K562 (cell line): ENCODE data around the gene ZDHHC14. TPM values are rescaled to one million over a fixed set of nuclear protein-coding genes. Genes with fewer than 3 reads are reported as not detected.
A peak's percentile ranks its signal among the peaks of the same experiment; 100 is the strongest.

Experiments used
- ATAC-seq: fragments of 200-7000 bp; cut with Tn5 transposase; 3 replicates; pipeline ENCODE4 v1.9.1; 2020; ENCODE audit warnings: moderate library complexity
- BruUV-seq: library from RNA; stranded (reverse); fragments of 400-500 nt; replicated peaks from 2 replicates; lab custom pipeline; 2021; lab: Mats Ljungman, UMichigan
- CTCF ChIA-PET: fragments of 300-600 bp; formaldehyde crosslinking; extraction: SDS; loops from one replicate; lab custom pipeline; 2021; ENCODE audit warnings: low intra/inter-chr PET ratio; lab: Yijun Ruan, JAX
- POLR2A ChIA-PET: fragments of 300-600, 350-650 bp; sonication (Branson Sonifier 250); formaldehyde crosslinking; extraction: SDS; loops from one replicate; lab custom pipeline; 2021; ENCODE audit warnings: antibody characterized with exemption, inconsistent platforms; lab: Yijun Ruan, JAX
- DNase-seq, 4 experiments: peaks; one replicate each; pipeline versions ENCODE4 v3.0.0 to v3.0.0-alpha.2; 2011 to 2018; ENCODE audit warnings: low spot score in 3 of 4, mixed read lengths in 3 of 4; ENCODE audit errors: extremely low read depth in 1 of 4
- FAIRE-seq: peaks from 2 replicates; lab custom pipeline; 2011; peaks lifted over from hg19 to GRCh38; lab: Jason Lieb, UNC
- H2AFZ ChIP-seq: 2 replicates; pipeline ENCODE4 v1.6.0; 2011; ENCODE audit warnings: low read depth, low read length, control low read depth, inconsistent platforms
- H3K27ac ChIP-seq: fragments of 200-600 bp; 3 replicates; pipeline ENCODE4 v1.8.0; 2011; ENCODE audit warnings: low read depth, mild to moderate bottlenecking, control low read depth, inconsistent platforms, low read length, moderate library complexity, mixed read lengths; ENCODE audit errors: extremely low read depth
- H3K27me3 ChIP-seq, 2 experiments: fragments of 300-600 bp in 1 of 2; 2 replicates in 1 of 2; 3 replicates in 1 of 2; pipeline versions ENCODE4 v1.6.0 to v1.8.0; 2011; ENCODE audit warnings: inconsistent platforms in 2 of 2, low read length in 2 of 2, mild to moderate bottlenecking in 1 of 2, mixed read lengths in 1 of 2, moderate library complexity in 1 of 2; ENCODE audit not compliant: control insufficient read depth in 2 of 2, insufficient read depth in 2 of 2
- H3K36me3 ChIP-seq: fragments of 300-600 bp; 3 replicates; pipeline ENCODE4 v1.8.0; 2011; ENCODE audit warnings: mild to moderate bottlenecking, low read length, inconsistent platforms; ENCODE audit not compliant: control insufficient read depth, insufficient read depth
- H3K4me1 ChIP-seq, 2 experiments: fragments of 200-600 bp in 1 of 2; replicated peaks in 1 of 2; 2 replicates in 1 of 2; 3 replicates in 1 of 2; pipeline versions ENCODE4 v1.5.1 to v1.8.0; 2011; ENCODE audit warnings: inconsistent platforms in 2 of 2, low read length in 2 of 2, mild to moderate bottlenecking in 1 of 2, mixed read lengths in 1 of 2, moderate library complexity in 1 of 2; ENCODE audit not compliant: control insufficient read depth in 2 of 2, insufficient read depth in 2 of 2
- H3K4me2 ChIP-seq: 2 replicates; pipeline ENCODE4 v1.6.1; 2011; ENCODE audit warnings: low read length, control low read depth, inconsistent platforms, mixed read lengths; ENCODE audit not compliant: insufficient read depth
- H3K4me3 ChIP-seq: fragments of 200-600 bp; sonication (generic), shearing (Covaris generic); 2 replicates; pipeline ENCODE4 v1.5.1; 2016; ENCODE audit warnings: control low read depth, inconsistent platforms
- H3K79me2 ChIP-seq: fragments of 200-600 bp; 3 replicates; pipeline ENCODE4 v1.8.0; 2011; ENCODE audit warnings: low read length, inconsistent platforms; ENCODE audit not compliant: control insufficient read depth, insufficient read depth
- H3K9ac ChIP-seq, 2 experiments: 2 replicates each; pipeline versions ENCODE4 v1.6.0 to v1.6.1; 2011; ENCODE audit warnings: low read depth in 2 of 2, low read length in 2 of 2, control low read depth in 1 of 2, inconsistent platforms in 1 of 2, mild to moderate bottlenecking in 1 of 2, mixed read lengths in 1 of 2; ENCODE audit not compliant: insufficient read depth in 1 of 2
- H3K9me1 ChIP-seq: one replicate; pipeline ENCODE4 v1.6.0; 2011; ENCODE audit warnings: inconsistent platforms, mild to moderate bottlenecking, low read length, moderate library complexity; ENCODE audit not compliant: control insufficient read depth, insufficient read depth
- H3K9me3 ChIP-seq: replicated peaks from 2 replicates; pipeline ENCODE4 v1.5.1; 2011; ENCODE audit warnings: low read depth, low read length, inconsistent platforms; ENCODE audit not compliant: control insufficient read depth, insufficient read depth
- H4K20me1 ChIP-seq: replicated peaks from 2 replicates; pipeline ENCODE4 v1.6.1; 2011; ENCODE audit warnings: low read length, inconsistent platforms, mixed read lengths; ENCODE audit not compliant: control insufficient read depth, insufficient read depth
- ARID1B ChIP-seq: fragments of 450-650 bp; IDR thresholded peaks from 2 replicates; pipeline ENCODE4 v1.6.1; 2016; ENCODE audit warnings: antibody characterized with exemption, mild to moderate bottlenecking, inconsistent platforms
- CUX1 ChIP-seq: fragments of 200-800 bp; sonication (Bioruptor generic); IDR thresholded peaks from 2 replicates; pipeline ENCODE4 v1.6.1; 2016; ENCODE audit warnings: missing genetic modification characterization, missing compliant biosample characterization
- DPF2 ChIP-seq: fragments of 450-650 bp; IDR thresholded peaks from 2 replicates; pipeline ENCODE4 v1.6.1; 2016
- ETV6 ChIP-seq, 3 experiments: fragments of 150-350 bp in 1 of 3; sonication (generic) in 1 of 3; formaldehyde crosslinking in 1 of 3; IDR thresholded peaks; 2 replicates each; pipeline versions ENCODE4 v1.6.1 to v1.8.0; 2014 to 2022; ENCODE audit warnings: borderline replicate concordance in 2 of 3, low read depth in 2 of 3, antibody characterized with exemption in 1 of 3, low read length in 1 of 3, mild to moderate bottlenecking in 1 of 3, missing genetic modification reagents in 1 of 3
- FOXJ2 ChIP-seq: fragments of 200-800 bp; sonication (Bioruptor generic); IDR thresholded peaks from 2 replicates; pipeline ENCODE4 v1.6.1; 2016; ENCODE audit warnings: missing genetic modification characterization, missing compliant biosample characterization
- FOXO4 ChIP-seq: fragments of 450-650 bp; formaldehyde crosslinking; IDR thresholded peaks from 2 replicates; pipeline ENCODE4 v1.4.0; 2020; ENCODE audit warnings: mild to moderate bottlenecking, moderate library complexity
- HNRNPLL ChIP-seq: fragments of 200-400 bp; formaldehyde crosslinking; IDR thresholded peaks from 2 replicates; pipeline ENCODE4 v1.6.1; 2017; ENCODE audit warnings: low read length, low read depth, mild to moderate bottlenecking; ENCODE audit not compliant: poor library complexity, severe bottlenecking
- KAT8 ChIP-seq: fragments of 450-650 bp; IDR thresholded peaks from 2 replicates; pipeline ENCODE4 v1.6.1; 2016; ENCODE audit warnings: low read depth, mild to moderate bottlenecking
- MLLT1 ChIP-seq, 2 experiments: fragments of 450-650 bp; IDR thresholded peaks; 2 replicates each; pipeline ENCODE4 v1.6.1; 2016
- NR4A1 ChIP-seq, 2 experiments: fragments of 250-450 bp in 1 of 2; fragments of 450-650 bp in 1 of 2; sonication (Bioruptor Pico) in 1 of 2; IDR thresholded peaks; 2 replicates each; pipeline versions ENCODE4 v1.4.0 to v1.6.1; 2016 to 2020; ENCODE audit warnings: mild to moderate bottlenecking in 2 of 2, missing compliant biosample characterization in 1 of 2, missing genetic modification characterization in 1 of 2, moderate library complexity in 1 of 2
- SETDB1 ChIP-seq: IDR thresholded peaks from one replicate; pipeline ENCODE4 v1.6.1; 2012; ENCODE audit warnings: low read length, control low read depth, inconsistent platforms
- TEAD1 ChIP-seq, 2 experiments: fragments of 450-650 bp in 1 of 2; sonication (generic) in 1 of 2; formaldehyde crosslinking; IDR thresholded peaks; 2 replicates each; pipeline versions ENCODE4 v1.4.0 to v1.8.0; 2020 to 2022; ENCODE audit warnings: mild to moderate bottlenecking in 2 of 2, missing genetic modification reagents in 1 of 2
- TRIM24 ChIP-seq, 2 experiments: fragments of 450-650 bp; IDR thresholded peaks; 2 replicates each; pipeline ENCODE4 v1.6.1; 2016
- ZNF431 ChIP-seq: sonication (generic); formaldehyde crosslinking; IDR thresholded peaks from 2 replicates; pipeline ENCODE4 v1.8.0; 2022; ENCODE audit warnings: mild to moderate bottlenecking, missing genetic modification reagents
- WGBS: fragments of 100-300 bp; shearing (Covaris generic); methylation state at CpG from one replicate; pipeline ENCODE4 v1.1.6; 2016; ENCODE audit warnings: low coverage, mixed read lengths; ENCODE audit not compliant: insufficient coverage; ENCODE audit errors: missing lambda C conversion rate; 5-methylcytosine and 5-hydroxymethylcytosine counted together
- in situ Hi-C: fragments of 300-500 bp; cut with MboI; formaldehyde crosslinking; loops from 4 replicates; pipeline ENCODE4 v1.15.0; 2018; ENCODE audit warnings: inconsistent platforms, mixed read lengths
- intact Hi-C: fragments of 100-400 bp; cut with micrococcal nuclease; formaldehyde crosslinking; loops from 2 replicates; pipeline ENCODE4 v1.14.2; 2022
- polyA plus RNA-seq, 8 experiments: library from polyadenylated mRNA; depleted of rRNA in 4 of 8; stranded (reverse) in 5 of 8; unstranded in 3 of 8; fragments of >200 nt; fragmentation: Nextera tagmentation in 2 of 8; fragmentation: Illumina TruSeq in 1 of 8; extraction: Ambion mirVana in 2 of 8; extraction: Trizol in 1 of 8; gene quantifications; 2 replicates each; pipeline versions ENCODE4 v1.2.1 to v1.2.3, GENCODE V29; 2011 to 2014; ENCODE audit warnings: inconsistent platforms in 1 of 8, missing spikeins in 1 of 8
- total RNA-seq, 7 experiments: library from RNA; depleted of rRNA in 6 of 7; stranded (reverse); fragments of >200 nt in 6 of 7; fragmentation: Illumina TruSeq in 2 of 7; extraction: Trizol in 2 of 7; gene quantifications; 2 replicates each; pipeline versions ENCODE4 v1.2.1 to v1.2.3, GENCODE V29; 2011 to 2021; ENCODE audit warnings: low replicate concordance in 1 of 7

ZDHHC14 gene
- total and polyA plus RNA-seq, 9 of the 15 experiments (the other 6 are each of a cell fraction or from before 2014, with no cell fraction given), result 0.92 to 23.1 (median 13.8) TPM

GRCh38 chr6:157579467-157580031 is 198.6 kb downstream of the ZDHHC14 start:
- peak; percentile 57 for FAIRE-seq
- TF ChIP-seq MLLT1 (IDR thresholded peaks at IDR 0.05) (no peak), CUX1 (no peak), FOXJ2 (tag) (peak; percentile 26; the same call in 1 of the 2 replicates), ARID1B (peak; percentile 65), DPF2 (0 out of 2 replicates have a peak, but pooled peaks have one; percentile 27), FOXO4 (CRISPR knock-in tag) (no peak), TEAD1 (CRISPR knock-in tag; IDR thresholded peaks at IDR 0.05) (no peak), ZNF431 (CRISPR knock-in tag) (no peak), TRIM24 (IDR thresholded peaks at IDR 0.05) (no peak), HNRNPLL (no peak), NR4A1 (CRISPR knock-in tag; IDR thresholded peaks at IDR 0.05) (no peak), NR4A1 (tag; IDR thresholded peaks at IDR 0.05) (no peak), KAT8 (no peak), ETV6 (IDR thresholded peaks at IDR 0.05; ENCODE audit: borderline replicate concordance in 1 of 2, low read depth in 2 of 2, low read length in 1 of 2) (no peak), ETV6 (CRISPR knock-in tag; IDR thresholded peaks at IDR 0.05; ENCODE audit: borderline replicate concordance) (no peak), SETDB1 (no peak)

More at GRCh38 chr6:157579467-157580031, 198.6 kb downstream of the ZDHHC14 start:
- Histone ChIP-seq H3K4me3 (no peak overlapping the region), H3K27me3 (no peaks in the 10 kb centered on the region), H3K9me3 (no peaks in the 10 kb centered on the region), H4K20me1 (no peaks in the 10 kb centered on the region), H3K9me1 (no peaks in the 10 kb centered on the region), H3K9ac (no peak overlapping the region), H3K79me2 (0 out of 3 replicates have a peak, but pooled peaks cover 2% of the 10 kb centered on the region), H3K4me1 (peaks cover 0 to 5% of the 10 kb centered on the region in 2 experiments; a peak in 3 of 5 replicates), H2AFZ (no peak overlapping the region), H3K36me3 (no peaks in the 10 kb centered on the region), H3K4me2 (no peak overlapping the region), H3K27ac (no peak overlapping the region)
- ATAC-seq, result peak; percentile 38; the same call in 2 of the 3 replicates
- in situ Hi-C loops (no loop called here), intact Hi-C loops (no loop called here)
- WGBS, result 32% methylated on average over 3 of the region's 3 CpGs
- ChIA-PET POLR2A (interaction anchor here (1.3 to 1.8 kb wide), 3 partner anchors 9 to 17 kb away, joined by 3 to 6 read pairs (median 4); no protein-coding TSS in a partner anchor), CTCF (no interaction called here)
- BruUV-seq, result no TSS peak
- DNase-seq, result no peak
